Suprapubic skin (tissue), 4 donors: Measurements from ENCODE around the gene FRMD4A.

ENCODE experiments used
- EP300 ChIP-seq: sonication (generic); formaldehyde crosslinking; IDR thresholded peaks from one replicate; pipeline ENCODE4 v1.6.1; 2017; ENCODE audit warnings: antibody characterized with exemption
- POLR2A ChIP-seq, 2 donors: fragments of 450-650 bp; IDR thresholded peaks; one replicate each; pipeline ENCODE4 v1.6.1; 2017; ENCODE audit warnings: antibody characterized with exemption in 2 of 2, mild to moderate bottlenecking in 2 of 2, moderate library complexity in 2 of 2
- POLR2AphosphoS5 ChIP-seq, 3 donors: sonication (generic); formaldehyde crosslinking; IDR thresholded peaks; one replicate each; pipeline ENCODE4 v1.6.1; 2017; ENCODE audit warnings: antibody characterized with exemption in 3 of 3
- TF ChIP-seq, protein P1 (sequence below), 2 donors: fragments of 200-600 bp in 1 of 2; fragments of 450-650 bp in 1 of 2; sonication (generic) in 1 of 2; IDR thresholded peaks; one replicate each; pipeline ENCODE4 v1.5.1; 2016 to 2019; ENCODE audit warnings: antibody characterized with exemption in 2 of 2, mild to moderate bottlenecking in 1 of 2, moderate library complexity in 1 of 2

DNA sequence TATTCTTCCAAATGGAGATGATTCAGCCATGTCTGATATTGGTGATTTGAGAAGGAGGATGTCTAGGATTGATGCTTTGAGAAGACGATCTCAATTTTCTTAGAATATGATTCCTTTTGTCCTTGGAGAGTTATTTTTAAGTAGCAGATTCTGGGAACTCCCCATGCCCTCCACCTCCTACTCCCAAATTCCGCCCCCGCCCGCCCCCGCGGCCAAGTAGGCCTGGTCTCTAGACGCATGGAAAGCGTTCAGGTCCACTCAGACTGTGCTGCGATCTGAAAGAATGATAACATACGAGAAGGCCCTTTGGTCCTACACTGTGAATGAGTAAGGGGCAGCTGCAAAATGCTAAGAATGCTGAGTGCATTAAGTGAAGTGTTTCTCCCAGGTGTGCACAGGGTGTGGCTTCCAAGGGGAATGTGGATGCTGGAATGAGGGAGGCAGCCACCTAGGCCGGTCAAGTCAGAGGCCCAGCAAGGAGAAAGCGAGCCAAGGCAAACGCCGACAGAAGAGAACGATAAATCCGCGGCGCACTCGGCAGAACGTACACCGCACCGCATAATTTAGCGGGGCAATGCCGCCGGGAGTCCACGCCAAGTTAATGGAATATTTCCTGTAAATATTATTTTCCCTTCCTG, 601.7 kb downstream of the FRMD4A start:
- TF ChIP-seq, protein P1, sequence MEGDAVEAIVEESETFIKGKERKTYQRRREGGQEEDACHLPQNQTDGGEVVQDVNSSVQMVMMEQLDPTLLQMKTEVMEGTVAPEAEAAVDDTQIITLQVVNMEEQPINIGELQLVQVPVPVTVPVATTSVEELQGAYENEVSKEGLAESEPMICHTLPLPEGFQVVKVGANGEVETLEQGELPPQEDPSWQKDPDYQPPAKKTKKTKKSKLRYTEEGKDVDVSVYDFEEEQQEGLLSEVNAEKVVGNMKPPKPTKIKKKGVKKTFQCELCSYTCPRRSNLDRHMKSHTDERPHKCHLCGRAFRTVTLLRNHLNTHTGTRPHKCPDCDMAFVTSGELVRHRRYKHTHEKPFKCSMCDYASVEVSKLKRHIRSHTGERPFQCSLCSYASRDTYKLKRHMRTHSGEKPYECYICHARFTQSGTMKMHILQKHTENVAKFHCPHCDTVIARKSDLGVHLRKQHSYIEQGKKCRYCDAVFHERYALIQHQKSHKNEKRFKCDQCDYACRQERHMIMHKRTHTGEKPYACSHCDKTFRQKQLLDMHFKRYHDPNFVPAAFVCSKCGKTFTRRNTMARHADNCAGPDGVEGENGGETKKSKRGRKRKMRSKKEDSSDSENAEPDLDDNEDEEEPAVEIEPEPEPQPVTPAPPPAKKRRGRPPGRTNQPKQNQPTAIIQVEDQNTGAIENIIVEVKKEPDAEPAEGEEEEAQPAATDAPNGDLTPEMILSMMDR (IDR thresholded peaks at IDR 0.05), result no peak
- no peak for TF ChIP-seq POLR2A (IDR thresholded peaks at IDR 0.05)
- no peak for TF ChIP-seq EP300
- no peak for TF ChIP-seq POLR2AphosphoS5 (IDR thresholded peaks at IDR 0.05)
